Common myeloid progenitor, CD34-positive (primary cell): ENCODE results near the gene YTHDC1.

ENCODE experiments used
- CTCF ChIA-PET: fragments of 350-600 bp; sonication (Branson Sonifier 250); formaldehyde crosslinking; loops from one replicate; lab custom pipeline; 2021; ENCODE audit warnings: antibody characterized with exemption; lab: Charles Lee
- POLR2A ChIA-PET: fragments of 350-600 bp; sonication (Branson Sonifier 250); formaldehyde crosslinking; loops from one replicate; lab custom pipeline; 2021; ENCODE audit warnings: antibody characterized with exemption; lab: Charles Lee
- DNase-seq, 3 donors: peaks; one replicate each; pipeline versions ENCODE4 v3.0.0 to v3.0.0-alpha.2; 2013
- H3K27ac ChIP-seq, 2 experiments: 1 replicate in 1 of 2; 2 replicates in 1 of 2; pipeline ENCODE4 v1.7.0; 2013; ENCODE audit warnings: inconsistent platforms in 2 of 2, low read length in 2 of 2, mild to moderate bottlenecking in 2 of 2, low read depth in 1 of 2, moderate library complexity in 1 of 2; ENCODE audit not compliant: severe bottlenecking in 2 of 2, insufficient read depth in 1 of 2, poor library complexity in 1 of 2
- H3K27me3 ChIP-seq, 5 experiments: replicated peaks in 2 of 5; 1 replicate in 3 of 5; 2 replicates in 2 of 5; pipeline versions ENCODE4 v1.6.1 to v1.7.0; 2013; ENCODE audit warnings: low read length in 4 of 5, mild to moderate bottlenecking in 2 of 5, moderate library complexity in 2 of 5, inconsistent platforms in 1 of 5; ENCODE audit not compliant: insufficient read depth in 5 of 5, control insufficient read depth in 4 of 5
- H3K36me3 ChIP-seq, 4 experiments: 1 replicate in 2 of 4; 2 replicates in 2 of 4; pipeline versions ENCODE4 v1.6.1 to v1.7.0; 2013; ENCODE audit warnings: low read length in 3 of 4, control low read depth in 1 of 4, mild to moderate bottlenecking in 1 of 4; ENCODE audit not compliant: control insufficient read depth in 4 of 4, insufficient read depth in 4 of 4
- H3K4me1 ChIP-seq, 4 experiments: 1 replicate in 3 of 4; 2 replicates in 1 of 4; pipeline versions ENCODE4 v1.6.1 to v1.7.1; 2013; ENCODE audit warnings: low read length in 3 of 4, mild to moderate bottlenecking in 3 of 4, control low read depth in 1 of 4, inconsistent platforms in 1 of 4, moderate library complexity in 1 of 4; ENCODE audit not compliant: control insufficient read depth in 4 of 4, insufficient read depth in 4 of 4; ENCODE audit errors: control extremely low read depth in 1 of 4
- H3K4me3 ChIP-seq, 7 experiments: 1 replicate in 4 of 7; 2 replicates in 3 of 7; pipeline versions ENCODE4 v1.5.1 to v1.7.0; 2013; ENCODE audit warnings: mild to moderate bottlenecking in 7 of 7, low read length in 6 of 7, moderate library complexity in 6 of 7, inconsistent platforms in 2 of 7, low read depth in 2 of 7, control low read depth in 1 of 7; ENCODE audit not compliant: insufficient read depth in 4 of 7, control insufficient read depth in 1 of 7; ENCODE audit errors: extremely low read depth in 1 of 7
- H3K9me3 ChIP-seq, 5 experiments: 1 replicate in 4 of 5; 2 replicates in 1 of 5; pipeline versions ENCODE4 v1.6.1 to v1.7.1; 2013; ENCODE audit warnings: low read length in 4 of 5, mild to moderate bottlenecking in 2 of 5, inconsistent platforms in 1 of 5, low read depth in 1 of 5, moderate library complexity in 1 of 5; ENCODE audit not compliant: control insufficient read depth in 4 of 5, insufficient read depth in 2 of 5; ENCODE audit errors: control extremely low read depth in 1 of 5
- WGBS: methylation state at CpG from one replicate; pipeline ENCODE4 v1.1.5; 2013; ENCODE audit not compliant: insufficient coverage; 5-methylcytosine and 5-hydroxymethylcytosine counted together

Gene YTHDC1

DNA sequence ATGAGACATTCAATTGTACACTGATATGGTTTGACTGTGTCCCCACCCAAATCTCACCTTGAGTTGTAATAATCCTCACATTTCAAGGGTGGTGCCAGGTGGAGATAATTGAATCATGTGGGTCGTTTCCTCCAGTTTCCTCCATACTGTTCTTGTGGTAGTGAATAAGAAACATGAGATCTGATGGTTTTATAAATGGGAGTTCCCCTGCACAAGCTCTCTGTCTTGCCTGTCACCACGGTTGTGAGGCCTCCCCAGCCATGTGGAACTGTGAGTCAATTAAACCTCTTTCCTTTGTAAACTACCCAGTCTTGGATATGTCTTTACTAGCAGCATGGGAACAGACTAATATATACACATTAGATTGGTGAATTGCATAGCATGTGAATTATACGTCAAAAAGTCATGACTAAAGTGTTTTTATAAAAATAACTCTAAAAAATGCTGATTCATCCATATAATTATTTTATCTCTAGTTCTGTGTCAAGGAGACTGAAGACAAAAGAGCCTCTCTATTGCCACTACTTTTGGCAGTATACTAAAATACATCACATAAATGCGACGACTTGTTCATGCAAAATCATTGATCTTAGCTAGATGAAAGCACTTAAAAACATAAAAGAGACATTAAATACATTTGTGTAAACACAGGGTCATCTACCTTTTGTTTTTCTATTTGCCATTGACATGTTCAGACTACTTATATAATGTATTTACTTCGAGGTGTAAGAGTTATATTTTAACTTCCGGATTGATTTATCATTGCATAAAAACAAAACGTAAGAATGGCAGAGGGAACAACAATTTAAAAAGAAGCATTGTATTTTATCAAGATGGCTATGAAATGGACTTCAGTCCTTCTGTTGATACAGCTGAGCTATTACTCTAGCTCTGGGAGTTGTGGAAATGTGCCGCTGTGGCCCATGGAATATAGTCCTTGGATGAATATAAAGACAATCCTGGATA, 50.1 kb downstream of the YTHDC1 start:
- H3K27me3 ChIP-seq: no peaks in the 10 kb centered on the region
- no peaks in the 10 kb centered on the region for H3K4me1 ChIP-seq
- CTCF ChIA-PET: interaction anchor here (1.1 kb wide), 3 partner anchors 10 to 22 kb away, joined by 3 to 5 read pairs (median 4); no protein-coding TSS in a partner anchor
- no peak overlapping the region for H3K4me3 ChIP-seq
- H3K27ac ChIP-seq: no peak overlapping the region
- POLR2A ChIA-PET: interaction anchor here (0.6 kb wide), 1 partner anchor 9 kb away, joined by 3 read pairs; no protein-coding TSS in a partner anchor
- H3K36me3 ChIP-seq: no peaks in the 10 kb centered on the region
- peaks cover 0 to 4% (median 0%) of the 10 kb centered on the region in 5 experiments for H3K9me3 ChIP-seq
- WGBS: no CpG with 5 or more reads among the region's 9 CpGs
- peak in 1 of 3 donors; percentile 27 for DNase-seq

DNA sequence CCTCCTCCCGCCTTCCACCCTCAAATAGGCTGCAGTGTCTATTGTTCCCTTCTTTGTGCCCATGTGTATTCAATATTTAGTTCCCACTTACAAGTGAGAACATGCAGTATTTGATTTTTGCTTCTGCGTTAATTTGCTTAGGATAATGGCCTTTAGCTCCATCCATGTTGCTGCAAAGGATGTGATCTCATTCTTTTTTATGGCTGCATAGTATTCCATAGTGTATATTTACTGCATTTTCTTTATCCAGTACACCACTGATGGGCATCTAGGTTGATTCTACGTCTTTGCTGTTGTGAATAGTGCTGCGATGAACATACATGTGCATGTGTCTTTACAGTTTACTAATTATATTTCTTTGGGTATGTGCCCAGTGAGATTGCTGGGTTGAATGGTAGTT, 52.8 kb downstream of the YTHDC1 start:
- Histone ChIP-seq H3K36me3 (no peaks in the 10 kb centered on the region), H3K4me3 (no peak overlapping the region), H3K27ac (no peak overlapping the region), H3K4me1 (no peaks in the 10 kb centered on the region), H3K27me3 (no peaks in the 10 kb centered on the region), H3K9me3 (peaks cover 0 to 4% (median 0%) of the 10 kb centered on the region in 5 experiments)
- WGBS: no CpG with 5 or more reads among the region's 4 CpGs
- ChIA-PET CTCF (no interaction called here), POLR2A (no interaction called here)
- DNase-seq: no peak

DNA sequence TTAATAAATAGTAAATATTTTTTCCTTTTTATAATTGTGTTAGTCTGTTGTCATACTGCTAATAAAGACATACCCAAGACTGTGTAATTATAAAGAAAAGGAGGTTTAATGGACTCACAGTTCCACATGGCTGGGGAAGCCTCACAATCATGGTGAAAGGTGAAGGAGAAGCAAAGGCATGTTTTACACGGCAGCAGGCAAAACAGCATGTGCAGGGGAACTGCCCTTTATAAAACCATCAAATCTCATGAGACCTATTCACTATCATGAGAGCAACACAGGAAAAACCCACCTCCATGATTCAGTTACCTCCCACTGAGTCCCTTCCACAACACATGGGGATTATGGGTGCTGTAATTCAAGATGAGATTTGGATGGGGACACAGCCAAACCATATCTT, 58.6 kb downstream of the YTHDC1 start:
- H3K27ac ChIP-seq: no peak overlapping the region
- POLR2A ChIA-PET: no interaction called here
- peaks cover 0 to 9% (median 4%) of the 10 kb centered on the region in 4 experiments for H3K4me1 ChIP-seq
- no CpG with 5 or more reads among the region's 1 CpG for WGBS
- H3K9me3 ChIP-seq: no peaks in the 10 kb centered on the region
- CTCF ChIA-PET: no interaction called here
- H3K36me3 ChIP-seq: no peaks in the 10 kb centered on the region
- no peak for DNase-seq
- no peak overlapping the region for H3K4me3 ChIP-seq
- H3K27me3 ChIP-seq: no peaks in the 10 kb centered on the region

DNA sequence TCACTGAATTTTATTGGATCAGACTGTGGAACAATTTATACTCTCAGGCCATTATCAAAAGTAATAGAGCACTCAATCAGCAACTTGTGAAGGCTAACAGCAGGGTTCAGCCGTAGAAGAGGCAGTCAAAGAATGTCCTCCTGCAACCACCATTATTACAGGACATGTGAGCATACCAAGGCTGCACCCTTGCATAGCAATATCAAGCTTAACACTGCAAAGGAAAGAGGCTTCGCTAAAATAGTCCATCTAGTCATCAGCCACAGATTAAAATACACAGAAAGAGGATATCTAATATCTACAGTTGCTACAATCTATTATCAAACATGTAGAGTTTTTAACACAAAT, 61.5 kb downstream of the YTHDC1 start:
- CTCF ChIA-PET: no interaction called here
- no peak for DNase-seq
- 33% methylated on average over 1 of the region's 2 CpGs for WGBS

DNA sequence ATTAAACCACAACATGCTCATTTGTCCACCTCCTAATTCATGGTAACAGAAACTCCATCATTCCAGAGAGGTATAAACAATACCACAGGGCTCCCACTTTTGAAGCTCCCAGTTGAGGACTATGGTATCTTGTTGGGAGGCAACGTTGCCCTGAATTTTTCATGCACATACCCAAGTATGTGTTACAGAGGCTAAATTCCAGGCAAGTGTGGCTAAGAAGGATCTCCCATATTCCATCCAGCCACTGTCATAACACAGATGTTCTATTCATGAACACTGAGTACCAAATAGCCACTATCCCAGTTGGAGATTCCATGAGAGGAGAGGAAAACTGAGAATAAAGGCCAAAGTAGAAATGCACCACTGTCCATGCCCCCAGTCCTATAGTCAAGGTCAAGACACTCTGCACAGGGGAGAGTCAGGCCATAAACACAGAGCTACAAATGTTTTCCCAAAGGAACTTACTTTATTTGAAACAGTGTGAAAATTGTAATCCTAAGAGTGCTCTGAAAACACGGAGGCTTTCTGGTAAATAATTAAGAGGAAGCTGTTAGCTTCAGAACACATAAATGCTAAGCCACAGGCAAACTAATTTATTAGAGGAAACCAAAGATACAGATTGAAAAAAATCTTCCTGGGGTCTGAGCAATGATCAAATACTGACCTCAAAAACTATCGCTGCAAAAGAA, 62.0 kb downstream of the YTHDC1 start:
- ChIA-PET POLR2A (no interaction called here), CTCF (interaction anchor here (1.2 kb wide), 1 partner anchor 11 kb away, joined by 5 read pairs; no protein-coding TSS in a partner anchor)
- Histone ChIP-seq H3K36me3 (no peaks in the 10 kb centered on the region), H3K9me3 (no peaks in the 10 kb centered on the region), H3K27me3 (no peaks in the 10 kb centered on the region), H3K4me3 (peak overlapping the region in 1 of 7 experiments; percentile 3), H3K27ac (no peak overlapping the region), H3K4me1 (peaks cover 0 to 9% (median 4%) of the 10 kb centered on the region in 4 experiments)
- 58% methylated on average over 2 of the region's 3 CpGs for WGBS
- DNase-seq: peak in 1 of 3 donors; percentile 37

More for the DNA sequence above, 61.5 kb downstream of the YTHDC1 start:
- H3K4me3 ChIP-seq: no peak overlapping the region
- H3K36me3 ChIP-seq: no peaks in the 10 kb centered on the region
- peaks cover 0 to 9% (median 4%) of the 10 kb centered on the region in 4 experiments for H3K4me1 ChIP-seq
- H3K27me3 ChIP-seq: no peaks in the 10 kb centered on the region
- no peaks in the 10 kb centered on the region for H3K9me3 ChIP-seq
- no peak overlapping the region for H3K27ac ChIP-seq
- POLR2A ChIA-PET: no interaction called here

DNA sequence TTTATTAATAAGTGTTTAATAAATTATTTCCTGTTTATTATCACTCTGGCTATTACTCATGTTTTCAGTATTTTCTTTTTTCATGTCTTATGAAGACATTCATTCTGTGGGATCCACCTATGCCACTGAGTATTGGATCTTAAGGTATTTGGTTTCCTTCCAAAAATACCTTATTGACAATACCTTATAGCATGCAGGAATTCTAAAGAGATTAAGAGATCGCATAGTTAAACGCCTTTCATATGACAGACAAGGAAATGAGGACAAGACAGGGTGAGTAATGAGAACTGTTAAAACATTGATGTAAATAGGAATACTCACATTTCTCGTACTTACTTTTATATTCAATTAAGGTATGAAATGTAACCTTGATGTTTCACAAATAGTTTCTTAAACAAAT, 66.2 kb downstream of the YTHDC1 start:
- CTCF ChIA-PET: no interaction called here
- Histone ChIP-seq H3K4me1 (peaks cover 0 to 9% (median 4%) of the 10 kb centered on the region in 4 experiments), H3K27me3 (no peaks in the 10 kb centered on the region), H3K27ac (no peak overlapping the region), H3K4me3 (no peak overlapping the region), H3K36me3 (no peaks in the 10 kb centered on the region), H3K9me3 (no peaks in the 10 kb centered on the region)
- POLR2A ChIA-PET: no interaction called here
- WGBS: no CpG with 5 or more reads among the region's 3 CpGs
- DNase-seq: no peak

DNA sequence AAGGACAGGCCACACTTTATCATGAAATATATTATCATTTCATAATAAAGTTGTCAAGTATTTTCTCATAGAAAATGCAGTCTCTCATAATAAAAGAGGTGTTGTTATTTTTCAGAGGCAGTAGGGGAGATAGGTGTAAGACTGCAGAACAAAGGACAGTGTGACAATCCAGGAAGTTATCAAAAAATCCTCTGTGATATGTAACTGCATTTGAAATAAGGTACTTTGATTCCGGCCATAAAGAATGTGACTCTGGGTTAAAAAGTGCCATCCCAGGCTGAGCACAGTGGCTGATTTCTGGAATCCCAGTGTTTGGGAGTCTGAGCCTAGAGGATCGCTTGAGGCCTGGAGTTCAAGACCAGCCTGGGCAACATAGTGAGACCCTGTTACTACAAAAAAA, 66.8 kb downstream of the YTHDC1 start:
- H3K36me3 ChIP-seq: no peaks in the 10 kb centered on the region
- H3K9me3 ChIP-seq: no peaks in the 10 kb centered on the region
- no peaks in the 10 kb centered on the region for H3K27me3 ChIP-seq
- 100% methylated on average over 2 of the region's 2 CpGs for WGBS
- ChIA-PET CTCF (no interaction called here), POLR2A (no interaction called here)
- H3K4me1 ChIP-seq: peaks cover 0 to 5% (median 3%) of the 10 kb centered on the region in 4 experiments
- no peak for DNase-seq
- no peak overlapping the region for H3K4me3 ChIP-seq
- H3K27ac ChIP-seq: no peak overlapping the region
